Measurements from ENCODE around the gene COX7B2.

The COX7B2 gene

DNA sequence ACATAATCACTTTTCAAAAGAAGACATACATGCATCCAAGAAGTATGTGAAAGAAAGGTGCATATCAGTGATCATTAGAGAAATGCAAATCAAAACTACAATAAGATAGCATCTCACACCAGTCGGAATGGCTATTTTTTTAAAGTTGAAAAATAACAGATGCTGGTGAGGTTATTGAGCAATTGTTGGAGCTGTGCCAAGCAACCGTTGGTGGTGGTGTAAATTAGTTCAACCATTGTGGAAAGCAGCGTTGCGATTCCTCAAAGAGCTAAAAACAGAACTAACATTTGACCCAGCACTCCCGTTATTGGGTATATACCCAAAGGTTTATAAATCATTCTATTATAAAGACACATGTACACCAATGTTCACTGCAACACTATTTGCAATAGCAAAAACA, 14.2 kb downstream of the COX7B2 start:
- Histone ChIP-seq H3K27ac (no peak overlapping the region), H3K4me3 (no peak overlapping the region)

GRCh38 chr4:46890056-46890455, 19.0 kb downstream of the COX7B2 start:
- Histone ChIP-seq H3K4me3 (no peak overlapping the region), H3K27ac (no peak overlapping the region)

DNA sequence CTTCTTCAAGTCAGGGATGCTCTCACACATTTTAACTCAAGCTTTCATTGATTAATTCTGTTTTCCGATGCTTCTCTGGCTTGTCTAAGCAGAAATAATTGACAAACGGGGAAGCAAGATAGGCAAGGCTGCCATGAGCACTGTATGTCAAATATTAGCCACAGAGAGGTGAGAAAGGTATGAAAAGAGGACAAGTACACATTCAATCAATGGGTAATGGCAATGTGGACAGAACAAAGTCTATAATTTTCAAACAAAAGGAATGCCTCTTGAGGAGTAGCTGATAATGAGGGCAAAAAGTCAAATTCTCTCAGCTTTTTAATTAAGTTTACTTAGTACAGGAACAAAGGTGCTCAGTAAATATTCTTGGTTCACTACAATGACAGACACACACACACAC, 19.6 kb downstream of the COX7B2 start:
- H3K27ac ChIP-seq: no peak overlapping the region
- H3K4me3 ChIP-seq: no peak overlapping the region

GRCh38 chr4:46886711-46887110, 22.3 kb downstream of the COX7B2 start:
- H3K4me3 ChIP-seq: no peak overlapping the region

DNA sequence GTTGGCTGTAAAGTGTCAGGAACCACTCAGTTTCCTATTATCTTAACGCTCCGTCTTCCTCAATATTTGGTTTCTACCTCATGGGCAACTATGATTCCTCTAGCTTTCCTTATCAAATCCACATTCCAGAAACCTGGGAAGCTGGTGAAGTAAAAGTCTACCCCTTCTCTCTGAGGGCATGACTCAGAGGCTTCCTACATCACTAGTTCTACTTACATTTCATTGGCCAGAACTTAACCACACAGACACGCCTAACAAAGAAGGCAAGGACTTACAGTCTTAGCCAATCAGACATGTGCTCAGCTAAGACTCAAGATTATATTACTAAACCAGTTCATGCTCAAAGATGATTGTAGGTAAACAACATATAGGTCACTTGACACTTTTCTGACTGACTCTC, 30.4 kb downstream of the COX7B2 start:
- Histone ChIP-seq H3K27ac (no peak overlapping the region), H3K4me3 (no peak overlapping the region)

More at GRCh38 chr4:46886711-46887110, 22.3 kb downstream of the COX7B2 start:
- no peak overlapping the region for H3K27ac ChIP-seq

DNA sequence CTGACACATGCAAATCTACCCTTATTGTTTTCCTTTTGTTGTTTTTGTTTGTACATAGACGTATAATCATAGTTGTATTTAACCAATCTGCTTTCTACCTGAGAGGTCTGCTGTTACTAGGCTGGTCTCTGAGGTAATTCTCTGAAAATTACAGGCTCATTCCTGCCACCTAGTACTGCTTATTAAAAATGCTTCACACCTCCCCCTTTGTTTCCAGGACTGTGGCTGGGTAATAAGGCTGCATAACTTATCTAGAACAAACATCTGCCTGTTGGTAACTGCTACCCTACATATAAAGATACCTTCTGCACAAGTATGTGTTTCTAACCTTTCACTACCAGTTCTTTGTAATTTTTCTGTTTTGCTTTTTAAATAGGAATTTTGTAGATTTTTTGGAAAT, 34.2 kb downstream of the COX7B2 start:
- Histone ChIP-seq H3K27ac (no peak overlapping the region), H3K4me3 (no peak overlapping the region)

GRCh38 chr4:46870411-46870810, 38.6 kb downstream of the COX7B2 start:
- no peak overlapping the region for H3K4me3 ChIP-seq

GRCh38 chr4:46856333-46856732, 52.7 kb downstream of the COX7B2 start:
- H3K27ac ChIP-seq: no peak overlapping the region

More at GRCh38 chr4:46870411-46870810, 38.6 kb downstream of the COX7B2 start:
- H3K27ac ChIP-seq: no peak overlapping the region

DNA sequence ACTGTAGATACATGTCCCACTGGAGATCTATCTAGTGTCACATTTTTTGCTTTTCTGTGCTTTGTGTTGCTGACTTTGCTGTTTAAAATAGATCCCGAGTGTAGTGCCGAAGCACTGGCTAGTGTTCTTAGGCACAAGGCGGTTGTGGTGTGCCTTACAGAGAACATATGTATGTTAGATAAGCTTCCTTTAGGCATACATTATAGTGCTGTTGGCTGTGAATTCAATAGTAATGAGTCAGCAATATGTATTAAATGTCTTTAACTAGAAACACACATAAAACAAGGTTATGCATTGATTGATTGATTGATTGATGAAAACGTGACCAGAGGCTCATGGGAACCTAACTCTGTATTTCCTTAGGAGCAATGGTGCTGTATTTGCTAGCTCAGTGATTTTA, 56.2 kb downstream of the COX7B2 start:
- no peak overlapping the region for H3K4me3 ChIP-seq
- no peak overlapping the region for H3K27ac ChIP-seq

More at GRCh38 chr4:46856333-46856732, 52.7 kb downstream of the COX7B2 start:
- no peak overlapping the region for H3K4me3 ChIP-seq

- Histone ChIP-seq H3K27ac (no peak overlapping the region), H3K4me3 (no peak overlapping the region)
These were observed 59.0 kb downstream of the COX7B2 start for GRCh38 chr4:46850026-46850425.

- H3K4me3 ChIP-seq: no peak overlapping the region
These were observed 64.6 kb downstream of the COX7B2 start for GRCh38 chr4:46844325-46844917.

GRCh38 chr4:46839128-46839527, 69.9 kb downstream of the COX7B2 start:
- no peak overlapping the region for H3K27ac ChIP-seq
- no peak overlapping the region for H3K4me3 ChIP-seq

More at GRCh38 chr4:46844325-46844917, 64.6 kb downstream of the COX7B2 start:
- H3K27ac ChIP-seq: no peak overlapping the region

DNA sequence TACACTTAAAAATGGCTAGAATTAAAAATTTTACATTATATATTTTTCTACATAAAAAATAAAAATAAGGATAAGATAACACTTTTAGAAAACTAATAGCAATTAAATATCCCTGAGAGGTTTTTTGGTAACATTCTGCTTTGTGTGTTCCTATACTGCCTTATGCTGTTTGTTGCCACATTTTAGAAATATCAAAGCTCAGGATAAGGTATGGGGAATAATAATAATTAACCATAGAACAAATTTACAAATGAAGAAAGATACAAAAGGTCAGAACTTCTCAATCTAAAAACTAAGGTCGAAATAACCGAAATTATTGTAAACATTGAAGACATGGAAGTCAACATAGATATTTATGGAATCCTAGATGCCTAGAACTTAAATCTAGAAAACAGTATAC, 71.4 kb downstream of the COX7B2 start:
- Histone ChIP-seq H3K27ac (no peak overlapping the region), H3K4me3 (no peak overlapping the region)

- H3K4me3 ChIP-seq: no peak overlapping the region
- no peak overlapping the region for H3K27ac ChIP-seq
These were observed 72.5 kb downstream of the COX7B2 start for GRCh38 chr4:46836584-46836983.

GRCh38 chr4:46830971-46831454, 78.0 kb downstream of the COX7B2 start:
- Histone ChIP-seq H3K4me3 (no peak overlapping the region), H3K27ac (no peak overlapping the region)

- no peak overlapping the region for H3K4me3 ChIP-seq
- H3K27ac ChIP-seq: no peak overlapping the region
These were observed 88.9 kb downstream of the COX7B2 start for GRCh38 chr4:46820154-46820553.

DNA sequence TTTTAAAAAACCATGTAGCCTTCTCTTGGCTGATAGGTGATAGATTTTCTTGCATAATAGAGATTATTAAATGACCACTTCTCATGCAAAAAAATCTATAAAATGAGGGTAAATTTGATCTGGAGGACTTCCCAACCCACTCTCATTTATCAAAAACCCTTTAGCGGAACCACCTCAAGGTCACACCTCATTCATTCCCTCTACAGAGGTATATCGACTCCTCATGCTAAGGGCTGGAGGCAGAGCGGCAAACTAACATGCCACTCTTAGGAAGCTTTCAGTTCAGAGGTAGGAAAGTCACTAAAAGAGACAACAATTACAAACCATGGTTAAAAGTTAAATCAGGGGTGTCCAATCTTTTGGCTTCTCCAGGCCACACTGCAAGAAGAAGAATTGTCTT, 90.0 kb downstream of the COX7B2 start:
- H3K27ac ChIP-seq: no peak overlapping the region
- no peak overlapping the region for H3K4me3 ChIP-seq

GRCh38 chr4:46818604-46819003, 90.4 kb downstream of the COX7B2 start:
- no peak overlapping the region for H3K4me3 ChIP-seq
- H3K27ac ChIP-seq: no peak overlapping the region

- H3K4me3 ChIP-seq: no peak overlapping the region
- H3K27ac ChIP-seq: no peak overlapping the region
These were observed 91.2 kb downstream of the COX7B2 start for GRCh38 chr4:46817806-46818205.

DNA sequence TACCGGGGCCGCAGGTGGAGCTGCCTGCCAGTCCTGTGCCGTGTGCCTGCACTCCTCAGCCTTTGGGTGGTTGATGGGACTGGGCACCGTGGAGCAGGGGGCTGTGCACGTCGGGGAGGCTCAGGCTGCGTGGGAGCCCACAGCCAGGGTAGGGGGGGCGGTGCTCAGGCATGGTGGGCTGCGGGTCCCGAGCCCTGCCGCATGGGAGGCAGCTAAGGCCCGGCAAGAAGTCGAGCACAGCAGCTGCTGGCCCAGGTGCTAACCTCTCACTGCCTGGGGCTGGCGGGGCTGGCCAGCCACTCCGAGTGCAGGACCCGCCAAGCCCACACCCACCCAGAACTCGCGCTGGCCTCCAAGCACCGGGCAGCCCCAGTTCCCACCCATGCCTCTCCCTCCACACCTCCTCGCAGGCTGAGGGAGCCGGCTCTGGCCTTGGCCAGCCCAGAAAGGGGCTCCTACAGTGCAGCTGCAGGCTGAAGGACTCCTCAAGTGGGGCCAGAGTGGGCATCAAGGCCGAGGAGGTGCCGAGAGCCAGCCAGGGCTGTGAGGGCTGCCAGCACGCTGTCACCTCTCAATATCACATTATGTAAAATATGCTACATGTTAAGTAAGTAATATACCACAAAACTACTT, 104.1 kb downstream of the COX7B2 start:
- H3K27ac ChIP-seq: no peak overlapping the region
- H3K4me3 ChIP-seq: no peak overlapping the region

GRCh38 chr4:46793036-46793435, 116.0 kb downstream of the COX7B2 start:
- H3K27ac ChIP-seq: no peak overlapping the region
- H3K4me3 ChIP-seq: no peak overlapping the region

Data from skin epidermis (tissue), 12 donors.